UCSD-AML1 (cell line): ENCODE measurements around the gene USH2A.

Experiments used
- DNase-seq: peaks from one replicate; lab custom pipeline; 2025; ENCODE audit not compliant: unreplicated experiment; lab: John Stamatoyannopoulos, UW

Gene USH2A

DNA sequence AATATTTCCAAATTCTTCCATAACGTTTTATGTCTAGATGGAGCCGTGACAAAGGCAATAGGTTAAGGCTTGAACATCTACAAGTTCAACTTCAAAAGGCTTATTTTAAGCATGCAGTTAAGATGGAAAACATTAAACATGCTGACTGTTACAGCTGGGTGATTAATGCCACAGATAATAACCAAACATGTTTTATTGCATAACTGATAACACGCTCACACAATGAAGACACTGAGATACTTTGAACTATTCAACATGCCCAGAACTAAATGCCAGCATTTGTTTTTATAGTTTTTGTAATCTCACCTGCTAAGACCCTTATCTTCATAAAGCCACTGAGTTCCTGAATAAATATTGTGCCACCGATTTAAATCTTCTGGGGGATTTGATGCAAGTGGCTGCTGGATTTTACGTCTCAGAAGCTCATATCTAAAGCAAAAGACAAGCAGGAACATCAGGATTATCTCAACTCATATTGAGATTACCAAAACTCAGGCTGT is 545.7 kb downstream of the USH2A start:
- DNase-seq, result no peak

DNA sequence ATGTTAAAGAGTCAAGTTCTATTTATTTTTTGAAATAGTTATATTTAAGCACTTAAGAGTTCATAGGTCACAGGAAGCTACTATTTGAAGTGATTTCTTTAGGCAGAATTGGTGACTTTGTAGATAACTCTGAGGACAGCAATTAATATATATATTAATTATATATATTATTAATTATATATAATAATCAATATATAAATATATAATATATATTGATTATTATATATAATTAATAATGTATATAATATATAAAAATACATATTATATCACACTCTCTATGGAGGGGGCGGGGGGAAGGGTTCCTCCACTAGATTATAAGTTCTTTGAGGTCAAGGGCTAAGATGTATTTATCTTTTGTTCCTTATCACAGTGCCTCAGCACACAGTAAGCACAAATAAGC is 547.5 kb downstream of the USH2A start:
- DNase-seq, result no peak

DNA sequence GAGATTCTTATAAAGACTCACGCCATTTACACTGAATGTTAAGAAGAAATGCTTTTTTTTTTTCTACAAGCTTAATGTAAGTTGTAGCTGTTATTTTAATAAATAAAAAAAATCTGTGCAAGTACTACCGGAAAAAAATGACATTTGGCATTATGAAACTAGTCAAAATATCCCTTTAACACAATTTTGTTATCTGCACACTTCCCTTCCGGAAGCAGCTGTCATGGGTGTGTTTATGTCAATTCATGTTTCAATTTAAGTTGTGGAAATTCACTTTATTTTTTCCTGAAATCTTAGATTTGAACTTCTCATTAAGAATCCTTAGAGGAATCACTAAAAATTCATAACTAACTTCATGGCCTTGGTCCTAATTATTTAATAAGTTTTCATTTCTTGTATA is 548.0 kb downstream of the USH2A start:
- DNase-seq, result no peak

DNA sequence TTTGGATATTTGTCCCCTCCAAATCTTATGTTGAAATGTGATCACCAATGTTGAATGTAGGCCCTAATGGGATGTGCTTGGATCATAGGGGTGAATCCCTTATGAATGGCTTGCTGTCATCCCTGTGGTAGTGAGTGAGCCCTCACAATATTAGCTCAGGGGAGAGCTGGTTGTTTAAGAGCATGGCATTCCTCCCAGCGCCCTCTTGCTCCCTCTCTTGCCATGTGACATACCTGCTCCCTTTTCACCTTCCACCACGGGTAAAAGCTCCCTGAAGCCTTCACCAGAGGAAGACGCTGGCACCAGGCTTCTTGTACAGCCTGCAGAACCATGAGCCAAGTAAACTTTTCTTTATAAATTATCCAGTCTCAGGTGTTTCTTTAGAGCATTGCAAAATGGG is 550.6 kb downstream of the USH2A start:
- DNase-seq, result no peak

DNA sequence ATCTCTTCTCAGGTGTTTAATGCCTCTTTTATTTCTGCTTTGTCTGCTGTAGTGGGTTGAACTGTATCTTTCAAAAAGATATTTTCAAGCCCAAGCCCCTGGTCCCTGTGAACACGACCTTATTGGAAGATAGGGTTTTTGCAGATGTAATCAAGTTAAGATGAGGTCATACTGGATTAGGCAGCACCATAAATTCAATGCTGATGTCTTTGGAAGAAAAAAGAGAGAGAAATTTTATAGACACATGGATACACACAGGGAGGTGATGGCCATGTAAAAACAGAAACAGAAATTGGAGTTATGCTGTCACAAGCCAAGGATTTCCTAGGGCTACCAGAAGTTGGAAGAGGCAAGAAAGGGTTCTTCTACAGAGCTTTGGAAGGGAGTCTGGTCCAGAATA is 554.7 kb downstream of the USH2A start:
- DNase-seq, result no peak

DNA sequence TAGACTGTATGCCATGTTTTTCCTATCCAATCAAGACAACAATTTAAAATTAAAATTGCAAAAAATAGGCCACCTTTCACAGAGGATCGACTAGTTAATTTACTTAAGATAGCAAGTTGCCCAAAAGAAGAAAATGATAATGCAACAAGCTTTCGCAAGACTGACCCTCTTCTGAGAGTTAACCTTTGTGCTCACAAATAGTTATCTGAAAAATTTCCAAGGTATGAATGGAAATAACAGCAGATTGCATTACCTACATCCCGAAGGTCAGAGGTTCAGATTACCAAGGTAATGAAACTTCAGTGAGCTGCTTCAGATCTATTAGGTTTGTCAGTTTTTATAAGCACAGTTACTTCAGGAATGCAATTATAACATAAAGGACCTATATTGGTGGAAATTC is 558.2 kb downstream of the USH2A start:
- DNase-seq, result no peak

DNA sequence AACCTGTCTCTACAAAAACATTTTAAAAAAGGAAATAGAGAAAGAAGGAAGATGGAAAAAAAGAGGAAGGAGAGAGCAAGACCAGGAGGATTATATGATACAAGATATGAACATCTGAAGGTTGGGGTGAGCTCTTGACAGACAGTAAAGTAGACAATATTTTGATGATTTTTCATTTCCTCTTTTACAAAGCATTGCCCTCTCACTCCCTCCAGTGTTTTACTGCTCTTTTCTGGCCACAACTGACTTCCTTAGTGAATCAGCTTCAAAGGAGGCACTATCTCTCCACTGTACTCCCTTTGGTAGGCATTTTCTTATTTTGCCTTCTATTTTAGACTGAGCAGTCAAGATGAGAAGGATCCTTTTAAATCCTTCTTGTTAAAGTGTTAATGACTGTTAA is 559.5 kb downstream of the USH2A start:
- no peak for DNase-seq

DNA sequence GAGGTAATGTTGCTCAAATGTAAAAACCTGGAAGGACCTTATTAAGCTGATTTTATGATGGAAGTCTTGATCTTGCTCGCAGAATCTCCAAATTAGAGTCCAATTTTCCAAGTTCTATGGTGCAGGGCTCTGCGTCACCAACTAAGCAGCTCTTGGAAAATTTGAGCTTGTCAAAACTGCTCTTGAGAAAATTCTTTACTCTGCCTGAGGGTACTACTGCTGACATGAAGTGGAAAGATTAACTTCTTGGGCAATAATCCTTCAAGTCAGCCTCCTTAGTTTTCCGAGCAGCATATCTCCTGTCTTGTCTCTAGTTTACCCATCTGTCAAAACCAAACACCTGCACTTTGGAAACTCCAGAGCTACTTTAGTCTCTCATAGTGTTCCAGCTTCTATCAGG is 562.4 kb downstream of the USH2A start:
- DNase-seq, result no peak

DNA sequence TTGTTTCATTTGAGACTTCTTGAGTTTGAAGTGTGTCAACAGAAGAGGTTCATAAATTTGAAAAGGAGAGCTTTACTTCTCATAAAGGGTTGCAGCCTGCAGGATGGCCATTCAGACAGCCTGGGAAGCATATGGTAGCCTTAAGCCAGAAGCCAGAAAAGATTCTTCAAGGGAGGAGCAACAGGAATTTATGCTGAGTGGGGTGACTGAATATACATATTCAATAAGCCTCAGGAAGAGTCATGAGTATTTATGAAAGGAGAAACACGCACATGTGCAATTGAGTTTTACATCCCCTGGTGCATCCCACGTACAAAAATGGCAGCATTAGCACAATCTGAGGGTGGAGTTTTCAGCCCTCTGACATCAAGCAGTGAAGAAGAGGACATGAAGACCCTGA is 565.9 kb downstream of the USH2A start:
- no peak for DNase-seq

DNA sequence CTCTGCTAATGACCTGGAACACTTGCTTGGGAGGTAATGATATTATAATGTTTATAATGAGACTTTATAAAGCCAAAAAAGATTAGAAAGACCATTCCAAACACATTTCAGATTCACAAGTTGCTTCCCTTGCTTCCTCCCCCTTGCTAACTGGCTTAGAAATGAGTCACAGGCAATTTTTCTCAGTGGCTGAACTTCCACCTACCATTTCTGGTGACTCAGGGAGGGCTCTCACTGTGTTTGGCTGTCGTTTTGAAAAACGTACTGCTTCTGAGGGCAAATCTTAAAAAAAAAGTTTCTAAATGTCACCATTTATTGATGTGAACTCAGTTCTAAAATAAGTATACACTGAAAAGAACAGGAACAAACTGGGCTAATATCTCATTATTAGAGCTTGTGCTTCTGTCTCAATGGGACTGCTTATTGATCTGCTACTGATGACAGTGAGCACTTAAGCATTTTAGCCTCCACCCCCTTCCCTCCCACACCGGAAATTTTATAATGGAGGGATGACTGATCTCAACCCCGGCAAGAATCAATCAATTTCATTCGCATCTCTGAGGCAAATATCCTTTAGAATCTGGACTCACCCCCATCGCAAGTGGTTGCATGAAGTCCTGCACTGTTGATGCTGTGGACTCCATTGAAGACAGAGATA is 577.9 kb downstream of the USH2A start:
- DNase-seq, result no peak

DNA sequence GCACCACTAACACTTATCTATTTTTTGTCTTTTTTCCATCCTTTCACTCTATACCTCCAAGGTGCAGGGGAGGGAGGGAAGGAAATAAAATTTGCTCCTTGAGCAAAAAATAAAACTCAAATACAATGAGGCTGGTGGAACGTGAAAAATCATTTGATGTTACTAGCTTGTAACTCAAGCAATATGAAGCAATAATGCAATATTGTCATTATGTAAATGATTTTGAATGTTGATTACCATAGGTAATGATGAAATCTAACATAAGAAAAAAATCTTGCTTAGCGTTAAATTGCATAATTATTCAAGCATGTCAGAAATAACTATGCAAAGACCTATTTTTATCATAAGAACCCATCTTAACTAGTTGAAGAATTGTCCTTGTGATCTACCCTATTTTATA is 578.5 kb downstream of the USH2A start:
- no peak for DNase-seq

DNA sequence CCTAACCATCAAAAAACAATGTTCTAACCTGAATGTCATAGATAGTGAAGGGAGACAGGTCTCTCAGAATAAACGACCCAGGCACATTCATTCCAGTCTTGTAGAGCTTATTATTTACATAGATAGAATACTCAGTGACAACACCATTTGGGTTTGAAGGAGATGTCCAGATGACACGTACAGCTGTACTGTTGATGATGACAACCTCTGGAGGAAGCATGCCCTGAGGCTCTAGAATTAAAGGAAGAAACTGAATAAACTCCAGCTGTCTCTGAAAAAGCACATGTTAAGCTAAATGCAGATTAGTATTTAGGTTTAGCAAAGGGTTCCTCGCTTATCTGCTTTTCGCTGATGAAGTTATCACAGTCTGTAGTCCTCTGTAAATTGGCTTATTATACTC is 579.0 kb downstream of the USH2A start:
- no peak for DNase-seq

DNA sequence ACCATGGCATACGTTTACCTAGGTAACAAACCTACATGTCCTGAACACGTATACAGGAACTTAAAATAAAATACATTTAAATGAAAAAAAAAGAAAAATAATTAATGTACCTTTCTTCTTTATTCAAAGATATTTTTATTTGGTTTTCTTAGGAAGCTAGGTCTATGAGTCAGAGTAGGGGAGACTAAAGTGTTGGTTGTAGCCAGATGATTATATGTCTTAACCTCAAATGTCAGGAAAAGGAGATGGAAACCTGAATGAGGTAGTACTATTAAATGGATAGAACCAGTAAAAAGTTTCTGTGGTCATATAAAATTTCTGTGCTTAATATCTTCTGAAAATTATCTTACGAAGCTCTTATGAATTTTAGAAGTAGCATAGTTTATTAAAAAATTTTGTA is 580.3 kb downstream of the USH2A start:
- DNase-seq, result no peak

DNA sequence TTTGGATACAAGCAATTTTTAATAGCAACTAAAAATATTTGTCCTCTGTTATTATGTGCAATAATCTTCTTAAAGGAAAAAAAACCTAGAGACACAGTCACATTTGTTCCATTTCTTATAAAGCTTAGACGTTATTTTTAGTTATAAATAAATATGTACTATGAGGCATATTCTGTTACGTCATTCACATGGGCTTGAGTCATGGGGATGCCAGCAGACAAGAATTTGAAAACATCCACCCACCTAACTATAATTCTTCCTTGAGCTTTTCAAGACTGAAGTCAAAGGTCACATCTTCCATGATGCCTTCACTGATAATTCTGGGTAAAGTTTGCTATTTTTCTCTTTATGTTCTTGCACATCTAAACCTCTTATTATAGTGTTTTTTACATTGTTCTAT is 587.3 kb downstream of the USH2A start:
- DNase-seq, result no peak

DNA sequence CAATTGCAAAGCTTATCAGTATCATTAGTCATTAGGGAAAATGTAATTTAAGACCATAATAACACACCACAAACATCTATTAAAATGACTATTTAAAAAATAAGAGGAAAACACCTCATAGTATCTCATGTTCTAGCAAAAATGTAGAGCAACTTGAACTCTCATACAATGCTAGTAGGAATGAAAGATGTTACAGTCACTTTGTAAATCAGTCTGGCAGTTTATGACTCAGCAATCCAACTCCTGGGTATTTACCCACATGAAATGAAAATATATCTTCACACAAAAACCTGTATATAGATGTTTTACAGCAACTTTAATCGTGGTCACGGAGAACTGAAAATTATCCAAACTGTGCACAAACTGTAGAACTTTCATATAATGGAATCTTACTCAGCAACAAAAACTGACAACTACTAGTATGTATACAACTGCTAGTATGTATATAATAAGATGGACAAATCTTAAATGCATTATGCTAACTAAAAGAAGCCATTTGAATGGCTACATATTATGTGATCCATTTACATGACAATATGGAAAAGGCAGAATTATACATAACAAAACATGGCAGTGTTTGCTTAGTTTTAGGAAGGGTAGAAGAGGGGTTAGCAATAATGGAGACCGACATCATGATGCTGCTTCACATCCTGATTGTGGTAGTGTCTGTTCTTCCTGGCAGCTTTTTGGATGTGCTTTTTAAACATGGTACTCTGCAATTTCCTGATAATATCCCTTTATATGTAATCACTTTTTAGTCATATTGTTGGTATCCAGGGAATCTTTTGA is 589.1 kb downstream of the USH2A start:
- DNase-seq, result no peak

DNA sequence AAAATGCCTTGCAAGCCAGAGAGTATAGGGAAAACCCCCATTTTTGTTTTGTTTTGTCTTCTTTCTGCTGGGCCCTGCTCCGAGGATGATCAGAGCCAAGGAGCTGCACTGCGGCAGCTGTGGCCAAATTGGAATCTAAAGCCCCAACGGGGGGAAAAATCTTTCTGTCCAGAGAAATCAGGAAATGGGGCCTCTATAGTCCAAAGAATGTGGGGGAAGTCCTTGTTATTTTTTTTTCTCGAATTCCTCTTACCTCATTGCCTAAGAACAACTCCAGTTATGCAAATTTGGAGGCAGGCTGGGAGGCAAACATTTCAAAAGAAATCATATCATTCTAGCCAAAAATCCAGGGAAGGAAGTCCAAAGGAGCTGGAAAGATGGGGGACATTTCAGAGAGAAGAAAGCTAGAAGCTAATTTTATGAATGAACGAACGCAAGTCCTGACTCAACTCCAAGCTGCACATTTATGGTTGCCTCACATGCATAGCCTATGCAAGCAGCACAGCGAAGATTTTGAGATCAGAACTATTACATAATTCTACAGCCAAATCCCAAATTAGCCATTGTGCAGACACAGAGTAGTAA is 592.9 kb downstream of the USH2A start:
- no peak for DNase-seq

DNA sequence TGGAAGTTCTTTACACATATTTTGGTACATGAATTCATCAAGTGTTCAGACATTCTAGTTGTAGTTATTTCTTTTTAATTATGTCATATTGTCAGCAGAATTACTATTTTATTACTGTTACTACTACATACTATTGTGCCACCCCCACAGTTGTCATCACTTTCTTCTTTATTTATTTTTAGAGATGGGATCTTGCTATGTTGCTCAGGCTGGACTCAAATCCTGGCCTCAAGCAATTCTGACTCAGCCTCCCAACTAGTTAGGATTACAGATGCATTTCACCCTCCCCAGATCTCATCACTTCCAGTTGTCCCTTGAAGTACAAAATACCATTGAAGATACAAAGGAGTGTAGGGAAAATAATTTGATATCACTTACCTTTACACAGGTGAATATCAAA is 598.2 kb downstream of the USH2A start:
- no peak for DNase-seq

DNA sequence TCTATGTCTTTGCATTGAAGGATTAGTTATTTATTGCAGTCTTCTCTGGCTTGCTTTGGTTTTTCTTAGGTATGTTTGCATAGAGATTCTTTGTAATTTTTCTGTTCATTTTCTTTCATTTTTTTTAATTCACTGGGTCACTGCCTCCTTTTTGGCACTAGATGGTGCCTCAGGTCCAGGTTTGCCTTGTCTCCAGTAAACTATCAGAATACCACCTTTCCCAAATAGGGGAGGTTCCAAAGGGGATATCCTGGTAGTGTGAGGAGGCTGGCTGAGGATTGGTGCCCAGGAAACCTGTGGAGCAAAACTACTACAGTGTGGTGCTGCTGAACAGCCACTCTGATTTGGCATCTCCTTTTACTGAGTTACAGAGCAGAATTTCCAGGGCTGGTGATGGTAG is 599.0 kb downstream of the USH2A start:
- DNase-seq, result no peak

DNA sequence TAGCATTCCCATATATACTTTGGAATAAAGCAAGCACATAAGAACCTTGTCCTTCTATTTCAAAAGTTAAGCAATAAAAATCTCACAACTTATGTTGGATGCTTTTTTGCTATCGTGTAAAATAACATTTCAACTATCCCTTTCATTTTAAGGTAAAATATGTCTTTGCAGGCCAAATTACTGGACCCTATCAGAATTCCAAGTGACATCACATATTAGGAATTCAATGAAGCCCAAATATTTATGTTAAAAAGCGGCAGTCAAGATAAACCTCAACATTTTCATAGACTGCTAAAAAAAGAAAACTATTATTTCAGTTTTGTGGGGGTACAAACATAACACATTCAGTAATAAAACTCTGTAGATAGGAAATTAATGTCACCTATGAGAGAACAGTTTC is 604.1 kb downstream of the USH2A start:
- DNase-seq, result no peak

DNA sequence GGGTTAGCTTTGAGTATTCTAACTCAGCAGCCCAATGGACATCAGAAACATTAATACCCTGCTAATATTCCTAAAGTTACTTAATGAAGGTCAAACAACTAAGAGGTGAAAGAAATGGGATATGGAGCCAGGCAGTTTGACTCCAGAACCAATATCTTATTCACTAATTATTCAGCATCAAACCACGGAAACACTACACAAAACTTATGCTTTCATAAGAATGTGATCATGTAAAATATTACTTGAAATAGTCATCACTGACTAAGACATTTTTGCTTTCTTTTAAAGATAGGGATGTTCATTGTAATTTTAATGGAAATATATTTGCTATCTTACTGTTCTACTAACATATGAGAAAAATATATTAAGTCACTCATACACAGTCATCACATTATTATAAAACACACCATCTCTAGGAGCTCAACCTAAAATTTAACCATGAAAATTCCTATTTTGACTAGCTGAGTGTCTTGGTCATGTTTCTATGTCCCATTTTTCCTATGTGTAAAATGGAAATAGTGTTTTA is 615.3 kb downstream of the USH2A start:
- DNase-seq, result no peak

DNA sequence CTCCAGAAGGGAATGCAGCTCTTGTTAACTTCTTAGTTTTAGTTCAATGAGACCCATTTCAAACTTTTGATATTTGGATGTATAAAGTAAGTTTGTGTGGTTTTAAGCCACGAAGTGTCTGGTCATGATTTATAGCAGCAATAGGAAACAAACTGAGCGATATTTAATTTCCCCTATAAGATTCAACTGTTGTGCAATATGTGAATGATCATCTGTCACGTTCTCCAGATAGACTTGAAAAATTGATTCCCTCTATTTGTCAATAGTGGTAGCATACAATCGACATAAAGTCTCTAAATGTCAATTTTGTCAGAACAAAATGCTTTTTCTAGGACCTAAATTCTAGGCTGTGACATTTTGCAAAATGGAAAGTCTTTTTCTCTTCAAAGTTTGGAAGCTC is 616.0 kb downstream of the USH2A start:
- no peak for DNase-seq

DNA sequence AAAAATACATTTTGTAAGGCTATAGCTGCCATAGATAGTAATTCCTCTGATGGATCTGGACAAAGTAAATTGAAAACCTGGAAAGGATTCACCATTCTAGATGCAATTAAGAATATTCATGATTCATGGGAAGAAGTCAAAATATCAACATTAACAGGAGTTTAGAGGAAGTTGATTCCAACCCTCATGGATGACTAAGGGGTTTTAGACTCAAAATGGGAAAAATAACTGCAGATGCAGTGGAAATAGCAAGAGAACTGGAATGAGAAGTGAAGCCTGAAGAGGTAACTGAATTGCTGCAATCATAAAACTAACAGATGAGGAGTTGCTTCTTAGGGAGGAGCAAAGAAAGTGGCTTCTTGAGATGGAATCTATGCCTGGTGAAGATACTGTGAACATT is 625.4 kb downstream of the USH2A start:
- DNase-seq, result no peak
